ENCODE results near the gene POLD3.

The POLD3 gene

DNA sequence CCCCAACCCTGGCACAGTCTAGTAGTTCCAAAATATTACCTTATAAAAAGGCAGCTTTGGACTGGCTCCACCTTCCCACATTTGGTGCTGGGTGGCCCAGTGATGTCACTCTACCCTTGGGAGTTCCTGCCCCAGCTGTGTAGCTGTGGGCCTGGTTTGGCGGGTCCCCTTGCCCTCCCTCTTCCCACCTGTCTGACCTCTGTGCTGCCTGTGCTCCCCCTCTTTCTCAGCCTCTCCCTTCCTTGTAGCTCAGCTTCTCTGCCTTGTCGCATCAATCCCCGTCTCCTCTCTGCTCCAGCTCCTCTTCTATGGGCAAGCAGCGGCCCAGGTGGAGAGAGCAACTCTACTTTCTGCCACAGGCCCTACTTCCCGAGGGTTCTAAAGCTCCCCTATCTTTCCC lies 84.2 kb downstream of the POLD3 start:
- no peak for DNase-seq

DNA sequence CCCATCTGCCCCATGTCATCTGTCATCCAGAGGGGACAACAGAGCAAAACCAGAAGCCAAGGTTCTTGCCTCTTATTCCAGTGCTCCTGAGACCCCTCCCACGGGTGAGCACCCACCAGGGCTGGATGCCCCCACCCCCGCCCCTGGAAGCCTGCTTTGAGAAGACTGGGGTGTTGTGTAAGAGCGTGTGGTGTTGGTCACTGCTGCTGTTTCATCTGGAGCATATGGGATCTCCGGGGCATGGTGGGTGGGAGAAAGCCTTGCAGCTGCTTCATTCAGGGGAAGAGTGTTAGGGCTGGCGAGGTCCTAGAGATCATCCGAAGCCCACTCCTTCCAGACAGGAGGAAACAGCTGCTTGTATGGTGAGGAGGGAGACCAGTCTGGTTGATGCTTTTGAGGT lies 84.7 kb downstream of the POLD3 start:
- DNase-seq = no peak

DNA sequence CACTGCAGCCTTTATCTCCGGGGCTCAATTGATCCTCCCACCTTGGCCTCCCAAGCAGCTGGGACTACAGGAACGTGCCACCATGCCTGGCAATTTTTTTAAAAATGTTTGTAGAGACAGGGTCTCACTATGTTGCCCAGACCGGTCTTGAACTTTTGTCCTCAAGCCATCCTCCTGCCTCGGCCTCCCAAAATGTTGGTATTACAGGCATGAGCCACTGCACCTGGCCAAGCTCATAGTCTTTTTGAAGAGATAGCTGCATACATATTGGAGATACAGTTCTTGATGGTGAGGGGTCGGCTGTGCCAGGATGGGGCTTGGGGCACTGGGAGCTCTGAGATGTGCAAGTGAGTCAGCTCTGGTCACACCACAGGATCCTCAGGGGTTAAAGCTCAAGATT lies 85.7 kb downstream of the POLD3 start:
- no peak for DNase-seq

- no peak for DNase-seq
Measured at GRCh38 chr11:74678591-74679512, 86.5 kb downstream of the POLD3 start.

DNA sequence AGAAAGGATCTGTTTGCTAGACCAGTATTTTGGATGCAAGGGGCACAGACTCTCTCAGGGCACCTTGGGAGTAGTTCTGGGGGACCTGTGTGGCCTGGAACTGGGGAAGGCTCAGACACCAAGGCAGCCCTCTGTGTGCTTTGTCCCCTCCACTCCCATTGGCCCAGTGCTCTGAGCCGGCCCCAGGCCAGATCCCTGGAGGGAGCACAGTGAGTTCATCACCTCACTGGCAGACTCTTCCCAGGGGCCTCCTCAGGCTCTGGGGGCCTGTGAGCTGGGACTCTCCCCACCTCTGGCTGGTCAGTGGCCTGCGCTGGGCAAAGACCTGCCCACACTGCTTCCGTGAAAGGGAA lies 87.1 kb downstream of the POLD3 start:
- no peak for DNase-seq

DNA sequence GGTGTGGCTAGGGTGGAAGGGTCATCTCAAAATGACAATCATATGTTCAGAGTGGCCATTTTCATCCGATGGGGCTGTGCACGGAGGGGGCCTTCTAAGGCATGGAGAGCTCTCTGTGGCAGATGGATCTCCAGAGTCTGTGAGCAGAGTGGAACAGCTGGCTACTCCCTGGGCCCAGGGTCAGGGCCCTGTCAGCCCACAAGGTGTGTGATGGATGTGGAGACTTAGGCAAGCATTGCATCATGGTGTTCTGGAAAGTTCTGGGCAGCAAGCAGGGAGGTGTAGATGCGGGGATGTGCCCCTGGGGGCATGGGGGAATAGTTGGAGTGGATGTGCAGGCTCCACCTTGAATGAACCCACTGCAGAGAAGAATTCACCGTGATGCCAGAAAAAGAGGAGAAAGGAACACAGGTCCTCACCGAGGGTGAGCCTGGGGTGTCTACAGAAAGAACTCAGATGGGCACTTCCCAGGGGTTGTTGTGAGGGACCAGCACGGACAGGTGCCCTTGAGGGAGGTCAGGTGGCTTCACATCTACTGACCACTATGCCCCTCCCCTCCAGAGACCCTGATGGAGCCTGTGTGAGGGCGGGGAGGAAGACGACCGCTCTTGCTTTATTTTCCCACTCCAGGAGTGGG lies 87.8 kb downstream of the POLD3 start:
- DNase-seq = no peak

DNA sequence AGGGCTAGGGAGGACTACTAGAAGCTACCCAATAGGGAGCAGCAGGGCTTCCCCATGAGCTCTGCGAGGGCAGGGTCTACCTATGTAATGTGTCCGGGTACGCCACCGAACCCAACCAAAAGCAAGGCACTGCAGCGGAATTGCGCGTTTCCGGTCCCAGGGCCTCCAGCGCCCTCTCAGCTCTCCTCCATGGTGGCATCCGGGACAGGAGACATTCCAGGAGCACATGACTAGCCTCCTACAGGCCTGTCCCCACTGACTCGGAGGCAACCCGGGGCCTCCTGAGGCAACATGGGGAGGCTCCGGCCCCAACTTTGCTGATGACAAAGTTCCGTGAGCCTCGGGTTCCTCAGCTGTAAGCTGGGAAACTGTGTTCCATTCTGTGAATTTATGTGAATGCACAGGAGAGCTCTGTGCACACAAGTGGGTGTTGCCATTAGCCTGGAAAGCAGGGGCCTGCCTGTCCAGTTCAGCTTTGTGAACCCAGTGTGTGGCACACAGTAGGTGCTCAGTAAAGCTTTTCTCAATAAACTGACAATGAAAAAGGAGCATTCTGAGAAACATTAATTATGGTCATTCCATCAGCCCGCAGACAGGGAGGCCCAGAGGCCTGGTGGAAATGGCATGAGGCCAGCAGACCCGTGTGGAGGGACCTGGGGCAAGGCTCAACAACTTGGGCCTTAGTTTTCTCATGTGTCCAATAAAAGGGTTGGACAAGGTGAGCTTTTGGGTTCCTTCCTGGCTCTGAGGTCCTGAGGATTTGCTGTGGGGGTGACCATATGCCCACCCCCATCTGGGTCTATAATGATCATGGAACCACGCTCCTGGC lies 88.5 kb downstream of the POLD3 start:
- no peak for DNase-seq

- DNase-seq = peak; percentile 24
Measured at GRCh38 chr11:74681686-74682651, 89.6 kb downstream of the POLD3 start.

DNA sequence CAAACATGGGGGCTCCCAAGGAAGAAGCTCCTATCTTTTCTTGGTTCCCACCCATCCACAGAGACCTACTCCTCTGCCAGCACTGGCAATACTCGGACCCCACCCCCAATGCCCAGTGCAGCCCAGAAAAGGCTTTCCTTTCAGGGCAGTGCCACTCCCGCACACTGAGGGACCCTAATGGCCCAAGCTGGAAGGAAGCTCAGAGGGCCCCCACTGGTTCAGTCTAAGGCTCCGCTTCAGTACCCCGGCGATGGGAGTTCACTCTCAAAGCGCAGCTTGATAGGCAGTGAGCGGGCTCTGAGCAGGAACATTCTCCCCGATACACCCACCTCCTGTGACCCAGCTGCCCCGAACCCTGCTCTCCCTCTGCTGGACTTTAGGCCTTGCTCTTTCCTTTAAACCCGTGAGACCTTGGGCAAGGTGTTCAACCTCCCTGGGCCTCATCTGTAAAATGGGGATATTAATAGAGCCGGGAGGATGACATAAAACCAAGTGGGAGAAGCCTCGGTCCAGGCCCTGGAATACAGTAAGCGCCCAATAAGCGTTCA lies 90.4 kb downstream of the POLD3 start:
- no peak for DNase-seq

DNA sequence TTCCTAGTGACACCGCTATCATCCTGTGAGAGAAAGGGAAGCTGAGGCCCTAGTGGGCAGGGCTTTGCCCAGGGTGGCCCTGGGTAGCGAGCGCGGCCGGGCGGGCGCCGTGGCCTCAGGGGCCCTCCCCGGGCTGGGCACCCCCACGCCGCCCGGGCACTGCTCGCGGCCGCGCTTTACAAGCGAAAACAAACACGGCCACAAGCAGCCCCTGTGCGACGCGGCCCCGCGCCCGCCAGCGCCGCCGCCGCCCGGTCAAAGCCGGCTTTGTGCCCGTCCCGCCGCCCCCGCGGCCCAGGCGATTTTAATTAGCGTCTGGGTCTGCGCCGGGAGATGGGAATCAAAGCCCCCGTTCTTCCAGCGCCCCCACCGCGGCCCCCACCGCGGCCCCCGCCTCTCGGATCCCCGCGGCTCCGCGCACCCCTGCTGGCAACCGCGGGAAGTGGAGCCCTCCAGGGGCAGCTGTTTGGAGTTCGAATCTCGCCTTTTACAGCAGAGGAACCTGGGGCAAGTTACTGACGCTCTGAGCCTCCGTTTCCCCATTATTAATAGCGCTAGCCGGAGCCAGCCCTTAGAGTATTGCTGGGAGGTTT lies 91.0 kb downstream of the POLD3 start:
- no peak for DNase-seq

- no peak for DNase-seq
Measured at GRCh38 chr11:74683941-74684481, 91.6 kb downstream of the POLD3 start.

DNA sequence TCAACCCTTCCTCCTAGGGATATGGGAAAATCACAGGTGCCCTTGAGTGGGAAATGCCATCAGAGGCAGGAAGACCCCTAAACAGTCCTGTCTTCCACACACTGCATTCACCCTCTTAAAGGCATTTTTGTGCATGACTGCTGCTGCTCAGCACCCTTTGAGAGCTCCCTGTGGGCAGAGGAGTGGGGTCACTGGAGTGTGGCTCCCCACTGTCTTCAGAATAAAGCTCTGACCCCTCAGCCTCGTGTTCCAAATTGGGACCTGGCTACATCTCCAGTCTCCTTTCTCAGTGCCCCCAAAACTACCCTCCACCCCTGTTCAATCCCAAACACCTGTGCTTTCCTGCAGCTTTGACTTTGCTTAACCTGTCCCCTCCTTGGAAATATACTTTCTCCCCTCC lies 92.3 kb downstream of the POLD3 start:
- DNase-seq = no peak

GRCh38 chr11:74685338-74685737 lies 93.0 kb downstream of the POLD3 start:
- no peak for DNase-seq

DNA sequence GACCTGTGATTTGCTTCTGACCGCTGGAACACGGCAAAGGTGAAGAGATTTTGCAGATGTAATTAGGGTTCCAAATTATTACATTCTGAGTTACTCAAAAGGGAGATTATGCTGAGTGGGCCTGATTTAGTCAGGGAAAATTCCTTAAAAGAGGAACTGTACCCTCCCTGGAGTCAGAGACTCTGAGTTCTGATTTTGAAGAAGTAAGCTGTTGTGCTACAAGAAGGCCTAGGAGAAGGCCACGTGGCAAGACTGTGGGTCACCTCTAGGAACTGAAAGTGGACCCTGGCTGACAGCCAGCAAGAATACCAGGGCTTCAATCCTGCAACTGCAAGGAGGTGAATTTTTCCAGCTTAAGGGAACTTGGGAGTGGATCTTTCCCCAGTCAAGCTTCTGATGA lies 93.5 kb downstream of the POLD3 start:
- DNase-seq = no peak

GRCh38 chr11:74686792-74687191 lies 94.4 kb downstream of the POLD3 start:
- DNase-seq = no peak

DNA sequence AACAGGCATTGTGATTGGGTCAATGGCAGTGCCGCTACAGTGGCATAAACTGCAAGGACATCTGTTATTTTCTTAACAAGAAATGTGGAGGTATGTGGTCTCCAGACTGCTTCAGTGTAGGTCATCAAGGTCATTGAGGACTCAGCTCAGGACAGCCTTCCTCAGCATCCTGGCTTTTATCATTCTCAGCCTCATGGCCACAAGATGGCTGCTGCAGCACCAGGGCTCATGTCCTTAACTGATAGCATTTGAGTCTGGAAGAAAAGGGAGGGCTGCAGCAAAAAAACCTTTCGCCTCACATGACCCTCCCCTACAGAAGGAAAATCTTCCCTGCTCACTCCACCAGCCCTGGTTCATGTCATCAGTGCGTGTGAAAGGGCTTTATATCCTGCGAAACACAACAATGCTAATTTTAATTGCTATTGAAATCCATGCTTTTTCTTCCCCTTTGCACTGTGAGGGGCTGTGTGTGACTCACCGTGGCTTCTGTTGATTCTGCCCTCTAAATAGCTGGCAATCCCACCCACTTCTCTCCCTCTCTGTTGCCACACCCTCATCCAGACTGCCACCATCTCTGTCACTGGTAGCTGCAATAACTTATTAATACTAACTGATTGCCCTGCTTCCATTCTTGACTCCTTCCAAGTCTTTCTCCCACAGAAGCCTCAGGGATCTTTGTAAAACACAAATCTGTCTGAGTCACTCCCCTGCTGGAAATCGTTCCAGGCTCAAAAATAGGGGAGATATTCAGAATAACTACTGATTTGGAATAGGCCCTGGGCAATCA lies 95.0 kb downstream of the POLD3 start:
- no peak for DNase-seq

GRCh38 chr11:74689666-74690065 lies 97.3 kb downstream of the POLD3 start:
- no peak for DNase-seq

DNA sequence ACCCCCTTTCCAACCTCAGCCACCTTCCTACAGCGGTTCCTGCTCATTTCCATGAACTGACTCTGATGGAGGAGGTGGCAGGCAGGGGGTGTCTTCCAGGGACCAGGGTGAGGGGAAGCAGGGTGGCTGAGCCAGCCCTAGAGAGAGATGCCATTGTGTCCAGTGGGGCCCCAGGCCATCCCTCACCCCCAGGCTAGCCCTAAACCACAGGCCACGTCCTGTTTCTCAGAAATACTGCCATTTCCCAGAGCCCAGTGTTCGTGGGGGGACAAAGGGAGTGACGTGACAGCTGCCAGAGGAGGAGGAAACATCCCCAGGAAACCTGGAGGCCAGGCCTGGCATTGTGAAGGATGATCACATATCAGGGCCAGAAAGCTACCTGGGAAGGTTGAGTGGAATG lies 99.4 kb downstream of the POLD3 start:
- no peak for DNase-seq
